GM12872 (cell line): Measurements from ENCODE around the gene GALNT3.

ENCODE experiments used
- CTCF ChIP-seq: IDR thresholded peaks from 3 replicates; pipeline ENCODE4 v1.5.1; 2011; ENCODE audit warnings: low read depth, mild to moderate bottlenecking, low read length, moderate library complexity; ENCODE audit not compliant: insufficient read depth

Gene GALNT3

GRCh38 chr2:165772183-165772582 is 21.9 kb downstream of the GALNT3 start:
- no peak for TF ChIP-seq CTCF

- TF ChIP-seq CTCF = no peak
Observed at GRCh38 chr2:165766326-165766927, 27.6 kb downstream of the GALNT3 start.

- TF ChIP-seq CTCF = no peak
Observed at GRCh38 chr2:165762723-165763122, 31.3 kb downstream of the GALNT3 start.

GRCh38 chr2:165757906-165758675 is 36.0 kb downstream of the GALNT3 start:
- no peak for TF ChIP-seq CTCF

- TF ChIP-seq CTCF = no peak
Observed at GRCh38 chr2:165746501-165746900, 47.5 kb downstream of the GALNT3 start.

- no peak for TF ChIP-seq CTCF
Observed at GRCh38 chr2:165745916-165746315, 48.1 kb downstream of the GALNT3 start.

- no peak for TF ChIP-seq CTCF
Observed at GRCh38 chr2:165743442-165743841, 50.6 kb downstream of the GALNT3 start.
